Muscle layer of duodenum (tissue), 2 donors: ENCODE measurements around the gene PLS3.

ENCODE experiments used
- H3K27ac ChIP-seq: one replicate; pipeline ENCODE4 v1.7.0; 2013; ENCODE audit warnings: mild to moderate bottlenecking, low read length
- H3K27me3 ChIP-seq: one replicate; pipeline ENCODE4 v1.7.0; 2013; ENCODE audit warnings: low read depth, mild to moderate bottlenecking, control low read depth, low read length
- H3K36me3 ChIP-seq, 2 donors: one replicate each; pipeline ENCODE4 v1.7.0; 2013; ENCODE audit warnings: low read length in 2 of 2, control low read depth in 1 of 2, mild to moderate bottlenecking in 1 of 2; ENCODE audit not compliant: insufficient read depth in 2 of 2, control insufficient read depth in 1 of 2
- H3K4me1 ChIP-seq, 2 donors: one replicate each; pipeline ENCODE4 v1.7.0; 2013; ENCODE audit warnings: low read length in 2 of 2, mild to moderate bottlenecking in 2 of 2, control low read depth in 1 of 2, moderate library complexity in 1 of 2; ENCODE audit not compliant: insufficient read depth in 2 of 2, control insufficient read depth in 1 of 2
- H3K4me3 ChIP-seq, 2 donors: one replicate each; pipeline ENCODE4 v1.7.0; 2013; ENCODE audit warnings: low read length in 2 of 2, low read depth in 1 of 2, mild to moderate bottlenecking in 1 of 2
- H3K9me3 ChIP-seq, 2 donors: one replicate each; pipeline ENCODE4 v1.7.0; 2013; ENCODE audit warnings: low read length in 2 of 2, control low read depth in 1 of 2, mild to moderate bottlenecking in 1 of 2; ENCODE audit not compliant: control insufficient read depth in 1 of 2
- donor health status: healthy.

The PLS3 gene

DNA sequence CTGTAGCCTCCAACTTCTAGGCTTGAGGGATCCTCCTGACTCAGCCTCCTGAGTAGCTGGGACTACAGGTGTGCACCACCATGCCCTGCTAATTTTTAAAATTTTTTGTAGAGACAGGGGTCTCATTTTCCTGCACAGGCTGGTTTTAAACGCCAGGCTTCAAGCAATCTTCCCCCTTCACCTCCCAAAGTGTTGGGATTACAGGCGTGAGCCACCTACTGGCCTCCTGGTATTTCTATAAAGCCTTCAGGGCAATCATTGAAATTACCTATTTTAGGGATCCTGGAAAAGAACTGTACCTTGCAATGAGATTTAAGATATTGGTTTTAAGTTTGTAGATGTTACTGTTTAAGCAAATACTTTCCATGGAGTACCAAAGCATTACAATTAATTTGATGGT is 13.5 kb upstream of the PLS3 start:
- Histone ChIP-seq H3K4me1 (no peaks in the 10 kb centered on the region), H3K27me3 (no peaks in the 10 kb centered on the region), H3K4me3 (no peak overlapping the region), H3K36me3 (no peaks in the 10 kb centered on the region), H3K9me3 (no peaks in the 10 kb centered on the region), H3K27ac (no peak overlapping the region)

DNA sequence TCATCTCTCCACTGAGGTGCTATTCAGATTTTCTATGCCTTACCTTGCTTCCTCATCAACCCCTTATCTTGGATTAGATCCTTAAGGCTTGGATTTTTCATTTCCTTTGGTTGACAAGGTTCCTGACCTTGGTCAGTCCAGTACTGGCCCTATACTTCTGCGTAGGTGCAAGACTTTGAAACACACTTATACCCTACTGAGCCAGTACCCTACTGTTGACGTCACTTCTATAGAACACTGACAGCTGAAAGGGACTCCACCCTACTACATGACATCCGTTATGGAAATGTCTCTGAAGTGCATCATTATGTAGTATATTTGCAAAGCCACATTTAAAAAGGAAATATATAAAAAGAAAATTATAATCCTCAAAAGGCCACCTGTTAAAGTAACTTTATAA is 12.0 kb upstream of the PLS3 start:
- Histone ChIP-seq H3K27ac (no peak overlapping the region), H3K9me3 (no peaks in the 10 kb centered on the region), H3K4me1 (no peaks in the 10 kb centered on the region), H3K36me3 (no peaks in the 10 kb centered on the region), H3K4me3 (no peak overlapping the region), H3K27me3 (no peaks in the 10 kb centered on the region)

DNA sequence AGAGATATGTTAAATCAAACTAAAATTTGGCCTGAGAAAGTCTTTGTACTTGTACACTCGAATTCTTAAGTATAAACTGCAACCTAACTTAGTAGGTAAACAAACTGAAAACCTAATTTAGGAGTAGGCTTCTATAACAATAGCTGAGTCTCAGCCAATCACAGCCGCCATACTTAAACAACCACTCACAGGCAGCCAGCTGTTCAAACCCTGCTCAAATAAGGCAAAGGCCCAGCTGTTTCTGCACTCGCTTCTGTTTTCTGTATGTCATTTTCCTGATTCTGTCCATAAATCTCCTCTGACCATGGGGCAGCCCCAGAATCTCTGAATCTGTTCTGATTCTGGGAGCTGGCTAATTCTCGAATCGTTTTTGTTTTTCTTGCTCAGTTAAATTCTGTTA is 7.8 kb upstream of the PLS3 start:
- Histone ChIP-seq H3K4me3 (no peak overlapping the region), H3K36me3 (no peaks in the 10 kb centered on the region), H3K4me1 (no peaks in the 10 kb centered on the region), H3K9me3 (no peaks in the 10 kb centered on the region), H3K27me3 (no peaks in the 10 kb centered on the region), H3K27ac (no peak overlapping the region)

DNA sequence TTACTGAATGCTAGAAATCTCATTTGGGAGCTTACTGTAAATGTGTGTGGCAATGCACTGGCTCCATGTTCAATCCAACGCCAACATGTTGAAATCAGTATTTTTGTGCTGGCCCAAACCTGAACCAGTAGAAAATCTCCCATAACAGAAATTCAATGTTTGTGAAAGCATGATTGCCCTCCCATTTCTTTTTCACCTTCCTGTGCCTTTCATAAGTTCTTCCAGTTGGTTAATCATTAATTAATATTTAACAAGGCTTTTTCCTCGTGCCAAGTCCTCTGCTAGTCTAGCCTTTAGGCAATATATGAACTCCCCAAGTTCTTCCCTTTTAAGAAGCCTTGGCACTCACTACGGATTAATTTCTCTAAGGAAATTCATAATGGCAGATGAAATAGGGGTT is 1.3 kb upstream of the PLS3 start:
- Histone ChIP-seq H3K27ac (peak overlapping the region; percentile 31), H3K36me3 (no peaks in the 10 kb centered on the region), H3K4me3 (no peak overlapping the region), H3K4me1 (peaks cover 0 to 4% of the 10 kb centered on the region in 2 donors), H3K27me3 (no peaks in the 10 kb centered on the region), H3K9me3 (no peaks in the 10 kb centered on the region)

DNA sequence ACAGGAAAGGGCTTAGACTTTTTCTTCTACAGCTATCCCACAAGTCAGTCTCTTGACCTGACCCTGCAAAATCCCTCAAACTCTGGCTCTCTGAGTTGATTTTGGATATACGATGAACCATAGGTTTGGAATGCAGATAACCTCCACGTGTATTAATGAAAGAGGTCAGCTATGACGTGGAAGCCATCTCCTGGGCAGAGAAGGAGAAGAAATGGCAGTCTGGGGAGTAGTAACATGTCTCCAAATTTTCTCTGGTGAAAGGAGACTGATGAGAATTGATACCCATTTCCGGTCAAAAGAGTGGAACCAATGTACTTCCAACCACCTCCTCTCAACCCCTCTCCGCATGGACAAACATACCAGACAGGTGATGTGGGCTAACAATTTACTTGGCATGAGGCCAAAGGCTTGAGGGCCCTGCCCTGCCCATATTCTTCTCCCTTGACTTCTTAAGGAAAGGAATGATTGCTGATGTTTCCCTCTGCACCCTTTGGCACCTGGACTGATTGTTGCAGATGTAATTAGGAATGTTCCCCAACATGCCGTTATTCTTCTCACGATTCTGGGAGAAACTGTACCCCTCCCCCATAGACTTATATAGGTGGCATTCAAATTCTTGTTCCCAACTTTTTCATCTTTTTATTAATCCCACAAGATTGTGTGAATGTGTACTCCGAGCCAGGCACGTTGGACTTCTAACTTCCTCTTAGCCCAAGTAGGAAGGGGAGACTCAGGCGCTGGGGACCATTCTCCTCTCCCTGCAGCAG is 580 bp upstream of the PLS3 start:
- peak overlapping the region; percentile 61 to 72 for H3K4me3 ChIP-seq
- no peaks in the 10 kb centered on the region for H3K36me3 ChIP-seq
- no peaks in the 10 kb centered on the region for H3K27me3 ChIP-seq
- peaks cover 0 to 4% of the 10 kb centered on the region in 2 donors for H3K4me1 ChIP-seq
- H3K27ac ChIP-seq: peak overlapping the region; percentile 31
- H3K9me3 ChIP-seq: no peaks in the 10 kb centered on the region

DNA sequence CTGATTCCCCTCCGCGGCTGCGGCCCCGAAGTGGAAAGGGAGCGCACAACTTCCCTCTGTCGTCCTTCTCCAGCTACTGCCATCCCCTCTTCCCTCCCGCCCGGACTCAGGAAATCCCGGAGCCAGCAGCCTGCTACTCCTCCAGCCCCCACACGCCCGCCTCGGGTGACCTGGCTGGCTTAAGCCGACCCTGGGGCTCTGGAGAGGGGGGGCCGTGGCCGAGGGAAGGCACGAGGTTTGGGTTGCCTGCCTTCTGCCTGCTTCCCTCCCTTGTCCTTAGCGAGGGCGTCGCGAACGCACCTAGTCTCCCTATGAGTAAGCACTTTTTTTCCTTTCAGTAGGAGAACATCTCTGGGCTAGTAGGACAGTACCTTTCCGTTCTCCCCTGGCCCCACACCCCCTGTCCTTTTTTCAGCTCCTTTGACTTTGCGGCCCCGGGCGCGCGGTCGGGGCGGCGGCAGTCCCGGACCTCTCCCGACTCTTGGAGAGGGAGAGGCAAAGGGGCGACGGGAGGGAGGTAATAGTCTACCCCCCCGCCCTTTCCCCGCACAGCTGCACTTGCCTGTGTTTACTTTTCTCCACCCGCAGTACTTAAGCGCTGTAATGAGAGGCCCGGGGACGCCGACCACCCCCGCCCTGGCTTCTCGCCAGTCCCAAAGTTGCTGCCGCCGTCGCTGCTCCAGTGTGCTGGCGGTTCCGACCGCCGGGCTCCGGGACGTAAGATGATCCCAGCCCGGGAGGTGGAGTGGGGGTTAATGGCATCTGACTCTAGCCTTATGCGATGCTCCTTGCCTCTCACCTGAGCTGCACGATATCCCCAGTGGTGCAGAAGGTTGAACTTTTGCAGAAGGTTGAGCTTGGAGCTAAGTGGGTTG is 868 bp downstream of the PLS3 start:
- no peaks in the 10 kb centered on the region for H3K36me3 ChIP-seq
- no peaks in the 10 kb centered on the region for H3K27me3 ChIP-seq
- peaks cover 0 to 4% of the 10 kb centered on the region in 2 donors for H3K4me1 ChIP-seq
- peak overlapping the region; percentile 61 to 72 for H3K4me3 ChIP-seq
- no peaks in the 10 kb centered on the region for H3K9me3 ChIP-seq
- peak overlapping the region; percentile 85 for H3K27ac ChIP-seq

DNA sequence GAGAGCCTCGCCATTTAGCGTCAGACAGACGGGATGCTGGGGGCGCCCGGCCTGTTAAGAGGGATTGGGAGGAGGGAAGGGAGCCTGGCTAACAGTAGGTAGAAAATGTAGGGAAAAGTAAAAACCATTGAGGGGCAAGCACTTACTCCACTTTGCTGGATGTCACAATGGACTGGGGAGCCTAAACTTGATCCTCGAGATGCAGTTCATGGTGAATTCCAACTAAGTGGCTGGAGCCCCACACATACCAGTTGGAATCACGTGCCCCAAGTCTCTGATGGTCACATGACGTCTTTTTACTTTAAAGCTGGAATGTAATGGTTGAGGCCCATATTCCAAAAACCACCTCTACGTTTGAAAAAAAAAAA is 1.5 kb downstream of the PLS3 start:
- Histone ChIP-seq H3K27ac (no peak overlapping the region), H3K4me3 (peak overlapping the region; percentile 61 to 72), H3K27me3 (no peaks in the 10 kb centered on the region), H3K36me3 (no peaks in the 10 kb centered on the region), H3K4me1 (peaks cover 0 to 4% of the 10 kb centered on the region in 2 donors), H3K9me3 (no peaks in the 10 kb centered on the region)

DNA sequence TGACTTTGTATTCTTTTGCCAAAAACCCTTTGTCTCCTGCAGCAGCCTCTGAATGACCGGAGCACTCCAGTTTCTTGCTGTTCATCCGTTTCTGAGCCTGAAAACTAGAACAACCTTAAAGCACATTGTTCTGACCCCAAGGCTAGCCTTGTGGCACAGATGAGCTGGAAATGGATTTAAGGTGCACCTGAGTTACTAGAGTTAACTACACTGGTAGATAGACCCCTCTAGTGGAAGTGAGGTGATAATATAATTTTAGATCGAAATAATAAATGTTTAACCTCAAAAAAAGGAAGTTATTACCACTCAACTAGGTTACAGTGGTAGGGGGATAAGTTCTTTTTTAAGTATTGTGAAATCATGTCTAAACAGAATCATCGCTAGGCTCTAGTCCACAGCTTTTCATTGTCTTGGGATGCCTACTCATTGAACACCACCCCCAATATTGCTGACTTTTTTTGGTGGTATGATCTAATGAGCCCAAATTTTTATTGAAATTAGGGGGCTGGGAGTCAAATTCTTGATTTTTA is 2.7 kb downstream of the PLS3 start:
- no peaks in the 10 kb centered on the region for H3K9me3 ChIP-seq
- H3K36me3 ChIP-seq: no peaks in the 10 kb centered on the region
- H3K4me3 ChIP-seq: no peak overlapping the region
- H3K4me1 ChIP-seq: peaks cover 0 to 4% of the 10 kb centered on the region in 2 donors
- no peaks in the 10 kb centered on the region for H3K27me3 ChIP-seq
- H3K27ac ChIP-seq: no peak overlapping the region

DNA sequence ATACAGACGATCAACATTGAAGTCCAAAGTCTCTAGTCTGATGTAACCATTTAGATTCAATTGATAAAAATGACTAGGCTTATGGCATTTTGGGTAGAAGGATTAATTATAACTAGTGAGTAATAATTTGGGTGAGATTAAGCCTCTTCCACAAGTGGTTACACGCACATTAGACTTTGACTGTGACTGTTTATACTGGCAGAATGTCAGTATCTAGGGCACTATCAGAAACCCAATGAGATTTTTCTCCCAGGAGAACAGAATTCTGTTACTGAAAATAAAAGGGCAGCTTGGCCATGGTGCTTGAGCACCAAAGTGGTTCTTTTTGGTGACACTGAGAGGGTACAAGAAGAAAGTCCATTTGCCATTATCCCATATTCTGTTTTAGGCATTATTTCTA is 3.3 kb downstream of the PLS3 start:
- H3K27ac ChIP-seq: no peak overlapping the region
- H3K27me3 ChIP-seq: no peaks in the 10 kb centered on the region
- H3K9me3 ChIP-seq: no peaks in the 10 kb centered on the region
- no peak overlapping the region for H3K4me3 ChIP-seq
- H3K4me1 ChIP-seq: peaks cover 0 to 4% of the 10 kb centered on the region in 2 donors
- H3K36me3 ChIP-seq: no peaks in the 10 kb centered on the region

DNA sequence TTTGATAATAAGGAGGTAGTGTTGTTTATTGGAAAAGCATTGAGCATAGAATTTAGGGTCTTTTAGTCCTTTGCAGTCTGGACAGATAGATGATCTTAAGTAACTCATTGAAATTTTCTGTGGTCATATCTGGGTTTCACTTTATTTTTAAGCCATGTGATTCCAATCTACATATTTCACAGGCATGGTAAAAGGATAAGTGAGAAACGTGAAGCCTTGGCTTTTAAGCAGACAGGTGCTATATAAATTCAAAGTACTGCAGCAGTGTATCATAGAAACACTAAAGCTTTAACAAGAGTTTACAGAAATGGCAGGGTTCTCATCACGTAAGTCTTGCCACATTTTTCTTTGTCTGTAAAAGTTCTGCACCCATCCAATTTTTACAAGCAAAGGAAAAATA is 4.9 kb downstream of the PLS3 start:
- Histone ChIP-seq H3K4me1 (peaks cover 0 to 4% of the 10 kb centered on the region in 2 donors), H3K27ac (no peak overlapping the region), H3K4me3 (no peak overlapping the region), H3K36me3 (no peaks in the 10 kb centered on the region), H3K9me3 (no peaks in the 10 kb centered on the region), H3K27me3 (no peaks in the 10 kb centered on the region)

DNA sequence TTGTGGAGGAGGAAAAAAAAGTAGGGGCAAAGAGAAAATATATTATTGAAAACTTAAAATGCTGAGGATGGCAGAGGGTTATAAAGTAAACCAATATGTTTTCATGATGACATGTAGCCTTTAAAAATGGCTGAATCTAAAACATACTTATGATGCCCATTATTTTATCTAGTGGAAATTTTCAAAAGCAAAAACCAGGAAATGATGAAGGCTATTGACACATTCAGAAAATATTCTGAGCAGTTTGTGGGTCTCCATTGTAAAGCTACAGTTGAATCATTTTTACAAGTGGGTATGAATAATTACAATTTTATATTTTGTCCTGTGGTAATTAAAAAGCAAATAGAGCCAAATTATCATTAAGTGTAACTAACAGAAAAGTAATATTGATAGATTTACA is 10.7 kb downstream of the PLS3 start:
- no peaks in the 10 kb centered on the region for H3K9me3 ChIP-seq
- no peak overlapping the region for H3K4me3 ChIP-seq
- peaks cover 0 to 6% of the 10 kb centered on the region in 2 donors for H3K4me1 ChIP-seq
- no peak overlapping the region for H3K27ac ChIP-seq
- no peaks in the 10 kb centered on the region for H3K27me3 ChIP-seq
- H3K36me3 ChIP-seq: no peaks in the 10 kb centered on the region
